Colonic mucosa (tissue), 4 donors: ENCODE measurements around the gene RNF138. TPM values are rescaled to one million over a fixed set of nuclear protein-coding genes. Genes with fewer than 3 reads are reported as not detected.
"Not testable (repeated sequence)": the region's sequence is repeated elsewhere in the genome, so short reads cannot be mapped to it uniquely, and the experiment has no call there.

Source experiments
- DNase-seq: peaks from one replicate; pipeline ENCODE4 v3.0.0-alpha.2; 2020
- H3K27ac ChIP-seq: fragments of 200-600 bp; one replicate; pipeline ENCODE4 v1.8.0; 2021
- H3K27me3 ChIP-seq: fragments of 200-600 bp; one replicate; pipeline ENCODE4 v1.8.0; 2021
- H3K36me3 ChIP-seq: fragments of 200-600 bp; one replicate; pipeline ENCODE4 v1.8.0; 2021
- H3K4me1 ChIP-seq: fragments of 200-600 bp; one replicate; pipeline ENCODE4 v1.8.0; 2021; ENCODE audit warnings: mild to moderate bottlenecking
- H3K4me3 ChIP-seq: fragments of 200-600 bp; one replicate; pipeline ENCODE4 v1.8.0; 2021
- H3K9ac ChIP-seq, 2 donors: one replicate each; pipeline ENCODE4 v1.7.0; 2013; ENCODE audit warnings: control low read depth in 2 of 2, low read depth in 2 of 2, low read length in 2 of 2
- H3K9me3 ChIP-seq: fragments of 200-600 bp; one replicate; pipeline ENCODE4 v1.8.0; 2021
- intact Hi-C: fragments of 100-400 bp; cut with DNase I; formaldehyde crosslinking; loops from one replicate; pipeline ENCODE4 v1.14.1; 2022
- total RNA-seq, 2 donors: library from RNA; stranded (reverse); fragmentation: NEBNext Ultra II Directional in 1 of 2; extraction: Animal tissue kit (Norgen Biotek cat#: 25700) in 1 of 2; gene quantifications; one replicate each; pipeline ENCODE4 v1.2.1, GENCODE V29; 2021
- TF ChIP-seq, protein P1 (sequence below): fragments of 200-600 bp; IDR thresholded peaks from one replicate; pipeline ENCODE4 v1.8.0; 2022; ENCODE audit warnings: antibody characterized with exemption, mild to moderate bottlenecking
- donor health status: healthy.
- donor health status: DM: no; HTN: no; CAD: no.
- donor health status: DM: no; HTN: no; CAD: no.

Gene RNF138
- total RNA-seq, 2 donors from 2014 or later: 48.3 to 53.2 TPM

DNA sequence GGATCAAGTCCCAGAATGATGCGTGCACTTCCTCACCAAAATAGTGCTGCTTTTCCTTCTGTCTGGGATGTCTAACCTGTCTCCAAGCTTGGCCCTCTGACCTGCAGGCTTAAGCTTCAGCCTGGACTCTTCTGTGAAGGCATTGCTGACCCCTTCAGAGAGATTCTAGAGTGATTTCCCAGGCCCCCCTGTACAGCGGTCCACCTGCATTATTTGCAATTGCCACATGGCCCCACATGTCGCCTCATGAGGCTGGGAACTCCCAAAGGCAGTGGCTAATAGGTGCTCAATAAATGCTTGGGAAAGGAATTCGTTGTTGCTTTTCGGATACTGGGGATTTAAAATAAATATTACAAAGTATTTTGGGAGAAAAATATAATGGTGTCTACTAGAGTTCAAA, 65.9 kb downstream of the RNF138 start:
- no peak for DNase-seq
- Histone ChIP-seq H3K4me1 (no peaks in the 10 kb centered on the region), H3K27me3 (no peaks in the 10 kb centered on the region), H3K27ac (no peak overlapping the region), H3K4me3 (no peak overlapping the region), H3K9ac (no peak overlapping the region), H3K9me3 (no peaks in the 10 kb centered on the region), H3K36me3 (no peaks in the 10 kb centered on the region)
- TF ChIP-seq, protein P1, sequence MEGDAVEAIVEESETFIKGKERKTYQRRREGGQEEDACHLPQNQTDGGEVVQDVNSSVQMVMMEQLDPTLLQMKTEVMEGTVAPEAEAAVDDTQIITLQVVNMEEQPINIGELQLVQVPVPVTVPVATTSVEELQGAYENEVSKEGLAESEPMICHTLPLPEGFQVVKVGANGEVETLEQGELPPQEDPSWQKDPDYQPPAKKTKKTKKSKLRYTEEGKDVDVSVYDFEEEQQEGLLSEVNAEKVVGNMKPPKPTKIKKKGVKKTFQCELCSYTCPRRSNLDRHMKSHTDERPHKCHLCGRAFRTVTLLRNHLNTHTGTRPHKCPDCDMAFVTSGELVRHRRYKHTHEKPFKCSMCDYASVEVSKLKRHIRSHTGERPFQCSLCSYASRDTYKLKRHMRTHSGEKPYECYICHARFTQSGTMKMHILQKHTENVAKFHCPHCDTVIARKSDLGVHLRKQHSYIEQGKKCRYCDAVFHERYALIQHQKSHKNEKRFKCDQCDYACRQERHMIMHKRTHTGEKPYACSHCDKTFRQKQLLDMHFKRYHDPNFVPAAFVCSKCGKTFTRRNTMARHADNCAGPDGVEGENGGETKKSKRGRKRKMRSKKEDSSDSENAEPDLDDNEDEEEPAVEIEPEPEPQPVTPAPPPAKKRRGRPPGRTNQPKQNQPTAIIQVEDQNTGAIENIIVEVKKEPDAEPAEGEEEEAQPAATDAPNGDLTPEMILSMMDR: no peak
- intact Hi-C loops: loop anchor here (5.0 kb wide), 2 partner anchors 110 to 315 kb away; partner anchors contain the start of gene GAREM1

DNA sequence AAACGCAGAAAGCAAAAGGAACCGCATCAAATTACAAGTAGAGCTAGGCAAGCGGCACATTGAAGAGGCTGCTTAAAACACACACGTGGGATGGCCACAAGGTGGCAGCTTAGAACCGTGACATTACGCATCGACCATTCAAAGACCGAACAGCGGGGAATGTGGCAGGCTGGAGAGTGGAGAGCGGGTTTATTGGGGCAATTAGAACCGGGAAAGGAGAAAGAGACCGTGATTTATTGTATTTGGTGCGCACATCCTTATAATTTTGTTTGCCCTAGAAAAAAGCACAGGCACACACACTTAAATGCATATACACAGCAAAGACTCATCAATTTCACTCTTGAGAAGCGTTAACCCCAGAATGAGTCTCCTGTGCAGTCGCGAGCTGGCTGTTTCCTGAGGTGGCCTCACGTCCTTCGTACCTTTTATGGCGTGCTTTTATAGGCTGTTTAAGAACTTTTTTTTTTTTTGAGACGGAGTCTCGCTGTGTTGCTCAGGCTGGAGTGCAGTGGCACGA, 66.5 kb downstream of the RNF138 start:
- Histone ChIP-seq H3K36me3 (no peaks in the 10 kb centered on the region), H3K4me3 (peak overlapping the region; percentile 9), H3K9ac (no peak overlapping the region), H3K9me3 (no peaks in the 10 kb centered on the region), H3K27ac (peak overlapping the region; percentile 41), H3K27me3 (no peaks in the 10 kb centered on the region), H3K4me1 (no peaks in the 10 kb centered on the region)
- peak; percentile 89 for DNase-seq
- intact Hi-C loops: loop anchor here (2.0 to 5.0 kb wide), 3 partner anchors 109 to 395 kb away; partner anchors contain the start of gene GAREM1
- TF ChIP-seq, protein P1: peak; percentile 78

DNA sequence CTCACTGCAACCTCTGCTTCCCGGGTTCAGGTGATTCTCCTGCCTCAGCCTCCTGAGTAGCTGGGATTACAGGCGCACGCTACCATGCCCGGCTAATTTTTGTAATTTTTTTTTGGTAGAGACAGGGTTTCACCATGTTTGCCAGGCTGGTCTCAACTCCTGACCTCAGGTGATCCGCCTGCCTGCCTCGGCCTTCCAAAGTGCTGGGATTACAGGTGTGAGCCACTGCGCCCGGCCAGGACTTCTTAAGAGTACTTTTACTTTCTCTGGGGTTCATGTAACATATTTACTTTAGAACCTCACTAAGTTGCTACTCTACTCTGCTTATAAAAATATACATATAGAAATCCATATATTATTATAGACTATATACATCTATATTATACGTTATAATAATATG, 67.0 kb downstream of the RNF138 start:
- peak overlapping the region; percentile 9 for H3K4me3 ChIP-seq

DNA sequence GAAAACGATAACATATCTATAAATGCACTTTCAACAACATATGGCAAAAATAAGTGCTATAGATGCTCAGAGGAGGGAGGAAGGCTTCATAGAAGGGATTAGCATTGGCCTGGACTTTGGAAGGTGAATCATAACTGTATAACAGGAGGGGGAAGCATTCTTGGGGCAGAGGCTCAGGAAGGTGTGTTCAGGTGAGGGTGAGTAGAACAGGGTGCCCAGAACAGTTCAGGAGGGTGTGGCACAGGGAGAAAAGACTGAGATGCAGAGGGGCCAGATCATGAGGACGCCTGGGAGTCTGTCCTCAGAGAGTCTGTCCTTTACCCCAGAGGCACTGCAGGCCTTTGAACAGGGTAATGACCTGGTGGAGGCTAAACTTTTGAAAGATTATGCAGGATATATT, 68.9 kb downstream of the RNF138 start:
- Histone ChIP-seq H3K9ac (no peak overlapping the region), H3K9me3 (no peaks in the 10 kb centered on the region), H3K27ac (no peak overlapping the region), H3K4me3 (no peak overlapping the region), H3K36me3 (no peaks in the 10 kb centered on the region), H3K27me3 (no peaks in the 10 kb centered on the region), H3K4me1 (no peaks in the 10 kb centered on the region)
- TF ChIP-seq, protein P1: no peak
- DNase-seq: peak; percentile 81
- intact Hi-C loops: no loop called here

More for the DNA sequence above, 67.0 kb downstream of the RNF138 start:
- H3K4me1 ChIP-seq, H3K27me3 ChIP-seq, H3K36me3 ChIP-seq, H3K9me3 ChIP-seq: not testable (repeated sequence)
- peak overlapping the region in 1 of 2 donors; percentile 19 for H3K9ac ChIP-seq
- H3K27ac ChIP-seq: peak overlapping the region; percentile 41
- intact Hi-C loops: loop anchor here (2.0 to 5.0 kb wide), 3 partner anchors 109 to 394 kb away; partner anchors contain the start of gene GAREM1
- DNase-seq: peak; percentile 35

DNA sequence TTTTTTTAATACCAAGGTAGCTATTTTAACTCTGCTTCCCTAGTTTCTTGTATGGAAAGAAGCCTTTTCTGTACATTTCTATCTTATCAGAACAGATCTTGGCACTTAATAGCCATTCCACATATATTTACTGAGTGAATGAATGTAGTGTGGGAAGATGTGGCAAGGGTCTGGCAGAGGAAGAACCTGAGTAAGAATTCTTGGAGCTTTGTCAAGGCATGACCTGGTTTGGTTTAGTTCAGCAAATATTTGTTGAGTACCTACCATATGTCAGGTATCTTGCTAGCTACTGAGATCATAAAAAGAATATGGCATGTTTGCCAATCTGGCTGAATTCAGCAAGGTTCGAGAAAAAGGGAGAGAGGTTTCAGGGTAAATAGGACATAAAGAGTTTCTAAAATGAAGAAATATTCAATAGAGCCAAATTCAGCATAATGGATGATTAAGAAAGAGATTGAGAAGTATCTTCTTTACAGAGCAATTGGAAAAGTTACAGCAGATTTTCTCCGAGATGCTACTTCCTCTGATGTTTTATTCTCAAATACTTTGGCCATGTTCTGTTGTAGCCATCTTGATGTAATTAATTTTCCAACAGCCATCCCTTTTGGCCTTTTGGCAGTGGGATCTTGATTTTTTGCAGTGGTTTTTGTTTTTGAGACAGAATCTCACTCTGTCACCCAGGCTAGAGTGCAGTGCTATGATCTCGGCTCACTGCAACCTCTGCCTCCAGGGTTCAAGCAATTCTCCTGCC, 76.5 kb downstream of the RNF138 start:
- H3K27me3 ChIP-seq: no peaks in the 10 kb centered on the region
- no peak for DNase-seq
- no peaks in the 10 kb centered on the region for H3K4me1 ChIP-seq
- no peak overlapping the region for H3K4me3 ChIP-seq
- TF ChIP-seq, protein P1: no peak
- H3K27ac ChIP-seq: no peak overlapping the region
- no peaks in the 10 kb centered on the region for H3K9me3 ChIP-seq
- H3K36me3 ChIP-seq: no peaks in the 10 kb centered on the region
- intact Hi-C loops: no loop called here
- no peak overlapping the region for H3K9ac ChIP-seq

DNA sequence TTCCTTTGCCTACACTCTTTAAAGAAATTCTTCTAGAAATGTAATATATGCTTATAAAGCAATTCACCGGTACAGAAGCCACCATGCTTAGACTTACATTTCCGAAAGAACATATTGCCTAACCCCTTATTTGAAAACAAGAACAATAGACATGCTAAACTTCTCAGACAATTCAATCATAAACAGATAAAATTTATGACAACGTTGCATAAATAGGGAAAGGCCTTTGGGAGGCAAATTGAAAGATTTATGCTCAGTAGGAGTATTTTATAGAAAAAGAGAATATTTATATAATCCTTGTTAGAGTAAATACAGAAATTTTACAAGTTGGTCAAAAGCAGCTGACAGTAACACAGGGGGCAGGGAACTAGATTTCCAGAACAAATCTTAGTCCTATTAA, 82.0 kb downstream of the RNF138 start:
- H3K4me3 ChIP-seq: no peak overlapping the region
- intact Hi-C loops: no loop called here
- H3K9me3 ChIP-seq: no peaks in the 10 kb centered on the region
- no peak overlapping the region for H3K27ac ChIP-seq
- no peaks in the 10 kb centered on the region for H3K4me1 ChIP-seq
- TF ChIP-seq, protein P1: no peak
- H3K36me3 ChIP-seq: no peaks in the 10 kb centered on the region
- H3K27me3 ChIP-seq: no peaks in the 10 kb centered on the region
- DNase-seq: no peak
- no peak overlapping the region for H3K9ac ChIP-seq
